SK-N-SH treated with all-trans-retinoic acid at 6 μM for 48 hours (cell line): ENCODE data around the gene RXRA.

Source experiments
- ATAC-seq: fragments of 200-7000 bp; cut with Tn5 transposase; 3 replicates; pipeline ENCODE4 v1.9.1; 2020; ENCODE audit warnings: mild to moderate bottlenecking, moderate library complexity
- ARNTL ChIP-seq: fragments of 450-650 bp; formaldehyde crosslinking; IDR thresholded peaks from 2 replicates; pipeline ENCODE4 v1.5.0; 2020; ENCODE audit warnings: low read depth, mild to moderate bottlenecking, moderate library complexity, borderline replicate concordance
- BACH2 ChIP-seq: fragments of 250-450 bp; sonication (Bioruptor Pico); IDR thresholded peaks from 2 replicates; pipeline ENCODE4 v1.9.0; 2021; ENCODE audit warnings: mild to moderate bottlenecking, borderline replicate concordance
- CSDC2 ChIP-seq: fragments of 250-450 bp; sonication (Bioruptor Pico); IDR thresholded peaks from 2 replicates; pipeline ENCODE4 v1.5.0; 2020; ENCODE audit warnings: mild to moderate bottlenecking, moderate library complexity
- ESRRG ChIP-seq: fragments of 250-450 bp; sonication (Bioruptor Pico); IDR thresholded peaks from 2 replicates; pipeline ENCODE4 v1.6.1; 2021; ENCODE audit warnings: mild to moderate bottlenecking
- ISL1 ChIP-seq: fragments of 250-450 bp; sonication (Bioruptor Pico); IDR thresholded peaks from 2 replicates; pipeline ENCODE4 v2.1.2; 2022; ENCODE audit warnings: mild to moderate bottlenecking, moderate library complexity
- OSR1 ChIP-seq: fragments of 250-450 bp; sonication (Bioruptor Pico); IDR thresholded peaks from 2 replicates; pipeline ENCODE4 v1.8.0; 2022; ENCODE audit warnings: moderate library complexity, mild to moderate bottlenecking, inconsistent platforms
- PPARA ChIP-seq: fragments of 250-450 bp; sonication (Bioruptor Pico); IDR thresholded peaks from 2 replicates; pipeline ENCODE4 v1.5.0; 2020; ENCODE audit warnings: mild to moderate bottlenecking, borderline replicate concordance
- RARB ChIP-seq: fragments of 250-450 bp; sonication (Bioruptor Pico); IDR thresholded peaks from 2 replicates; pipeline ENCODE4 v1.8.0; 2021; ENCODE audit warnings: mild to moderate bottlenecking, moderate library complexity
- SNAI2 ChIP-seq: fragments of 250-450 bp; sonication (Bioruptor Pico); IDR thresholded peaks from 2 replicates; pipeline ENCODE4 v1.5.0; 2020; ENCODE audit warnings: mild to moderate bottlenecking, moderate library complexity
- TCF4 ChIP-seq: fragments of 250-450 bp; sonication (Bioruptor Pico); IDR thresholded peaks from 2 replicates; pipeline ENCODE4 v1.8.0; 2021; ENCODE audit warnings: mild to moderate bottlenecking, moderate library complexity, borderline replicate concordance
- TOX ChIP-seq: fragments of 250-450 bp; sonication (Bioruptor Pico); IDR thresholded peaks from 2 replicates; pipeline ENCODE4 v1.8.0; 2021; ENCODE audit warnings: mild to moderate bottlenecking, moderate library complexity, borderline replicate concordance
- ZC3H10 ChIP-seq: fragments of 250-450 bp; sonication (Bioruptor Pico); IDR thresholded peaks from 2 replicates; pipeline ENCODE4 v1.5.1; 2021; ENCODE audit warnings: mild to moderate bottlenecking, moderate library complexity
- ZFP30 ChIP-seq: fragments of 450-650 bp; formaldehyde crosslinking; IDR thresholded peaks from 2 replicates; pipeline ENCODE4 v1.5.0; 2022; ENCODE audit warnings: mild to moderate bottlenecking, moderate library complexity
- ZNF70 ChIP-seq: fragments of 450-650 bp; formaldehyde crosslinking; IDR thresholded peaks from 2 replicates; pipeline ENCODE4 v1.5.0; 2020; ENCODE audit warnings: mild to moderate bottlenecking, moderate library complexity
- ZNF8 ChIP-seq: fragments of 450-650 bp; formaldehyde crosslinking; IDR thresholded peaks from 2 replicates; pipeline ENCODE4 v1.5.0; 2020; ENCODE audit warnings: mild to moderate bottlenecking, moderate library complexity
- TF ChIP-seq, protein P1 (sequence below): fragments of 250-450 bp; sonication (Bioruptor Pico); IDR thresholded peaks from 2 replicates; pipeline ENCODE4 v1.8.0; 2021; ENCODE audit warnings: low read depth, mild to moderate bottlenecking, moderate library complexity, borderline replicate concordance
- TF ChIP-seq, protein P2 (sequence below): fragments of 250-450 bp; sonication (Bioruptor Pico); IDR thresholded peaks from 2 replicates; pipeline ENCODE4 v1.5.1; 2020; ENCODE audit warnings: low read depth, mild to moderate bottlenecking, moderate library complexity
- TF ChIP-seq, protein P3 (sequence below): fragments of 250-450 bp; sonication (Bioruptor Pico); IDR thresholded peaks from 2 replicates; pipeline ENCODE4 v1.8.0; 2020; ENCODE audit warnings: mild to moderate bottlenecking, moderate library complexity, borderline replicate concordance
- TF ChIP-seq, protein P4 (sequence below): fragments of 250-450 bp; sonication (Bioruptor Pico); IDR thresholded peaks from 2 replicates; pipeline ENCODE4 v1.5.0; 2020; ENCODE audit warnings: mild to moderate bottlenecking, moderate library complexity
- TF ChIP-seq, protein P5 (sequence below): fragments of 250-450 bp; sonication (Bioruptor Pico); IDR thresholded peaks from 2 replicates; pipeline ENCODE4 v1.5.1; 2021; ENCODE audit warnings: mild to moderate bottlenecking, moderate library complexity

RXRA gene

DNA sequence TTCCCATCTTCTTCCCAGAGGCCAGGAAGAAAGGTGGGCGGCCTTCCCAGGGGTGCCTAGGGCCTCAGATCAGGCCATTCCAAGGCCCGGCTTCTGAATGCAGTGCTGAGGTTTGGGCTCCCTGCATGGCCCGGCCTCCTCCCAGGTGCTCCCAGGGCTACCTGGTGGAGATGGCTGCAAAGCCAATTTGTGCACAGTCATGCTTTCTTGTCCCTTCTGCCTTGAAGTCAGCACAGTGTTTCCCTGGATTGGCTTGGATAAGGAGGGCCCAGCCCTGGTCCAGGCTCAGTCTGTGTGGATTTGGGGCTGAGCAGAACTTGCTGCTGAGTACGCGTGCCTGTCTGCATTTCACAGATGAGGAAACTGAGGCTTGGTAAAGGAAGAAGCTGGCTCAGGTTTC, 72.5 kb downstream of the RXRA start:
- no peak for ATAC-seq
- TF ChIP-seq ARNTL (CRISPR knock-in tag) = no peak
- TF ChIP-seq, protein P1, sequence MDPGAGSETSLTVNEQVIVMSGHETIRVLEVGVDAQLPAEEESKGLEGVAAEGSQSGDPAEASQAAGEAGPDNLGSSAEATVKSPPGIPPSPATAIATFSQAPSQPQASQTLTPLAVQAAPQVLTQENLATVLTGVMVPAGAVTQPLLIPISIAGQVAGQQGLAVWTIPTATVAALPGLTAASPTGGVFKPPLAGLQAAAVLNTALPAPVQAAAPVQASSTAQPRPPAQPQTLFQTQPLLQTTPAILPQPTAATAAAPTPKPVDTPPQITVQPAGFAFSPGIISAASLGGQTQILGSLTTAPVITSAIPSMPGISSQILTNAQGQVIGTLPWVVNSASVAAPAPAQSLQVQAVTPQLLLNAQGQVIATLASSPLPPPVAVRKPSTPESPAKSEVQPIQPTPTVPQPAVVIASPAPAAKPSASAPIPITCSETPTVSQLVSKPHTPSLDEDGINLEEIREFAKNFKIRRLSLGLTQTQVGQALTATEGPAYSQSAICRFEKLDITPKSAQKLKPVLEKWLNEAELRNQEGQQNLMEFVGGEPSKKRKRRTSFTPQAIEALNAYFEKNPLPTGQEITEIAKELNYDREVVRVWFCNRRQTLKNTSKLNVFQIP = no peak
- TF ChIP-seq ESRRG (CRISPR knock-in tag) = no peak
- no peak for TF ChIP-seq ZC3H10 (CRISPR knock-in tag)
- no peak for TF ChIP-seq BACH2
- TF ChIP-seq, protein P2, sequence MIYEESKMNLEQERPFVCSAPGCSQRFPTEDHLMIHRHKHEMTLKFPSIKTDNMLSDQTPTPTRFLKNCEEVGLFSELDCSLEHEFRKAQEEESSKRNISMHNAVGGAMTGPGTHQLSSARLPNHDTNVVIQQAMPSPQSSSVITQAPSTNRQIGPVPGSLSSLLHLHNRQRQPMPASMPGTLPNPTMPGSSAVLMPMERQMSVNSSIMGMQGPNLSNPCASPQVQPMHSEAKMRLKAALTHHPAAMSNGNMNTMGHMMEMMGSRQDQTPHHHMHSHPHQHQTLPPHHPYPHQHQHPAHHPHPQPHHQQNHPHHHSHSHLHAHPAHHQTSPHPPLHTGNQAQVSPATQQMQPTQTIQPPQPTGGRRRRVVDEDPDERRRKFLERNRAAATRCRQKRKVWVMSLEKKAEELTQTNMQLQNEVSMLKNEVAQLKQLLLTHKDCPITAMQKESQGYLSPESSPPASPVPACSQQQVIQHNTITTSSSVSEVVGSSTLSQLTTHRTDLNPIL = no peak
- TF ChIP-seq, protein P3, sequence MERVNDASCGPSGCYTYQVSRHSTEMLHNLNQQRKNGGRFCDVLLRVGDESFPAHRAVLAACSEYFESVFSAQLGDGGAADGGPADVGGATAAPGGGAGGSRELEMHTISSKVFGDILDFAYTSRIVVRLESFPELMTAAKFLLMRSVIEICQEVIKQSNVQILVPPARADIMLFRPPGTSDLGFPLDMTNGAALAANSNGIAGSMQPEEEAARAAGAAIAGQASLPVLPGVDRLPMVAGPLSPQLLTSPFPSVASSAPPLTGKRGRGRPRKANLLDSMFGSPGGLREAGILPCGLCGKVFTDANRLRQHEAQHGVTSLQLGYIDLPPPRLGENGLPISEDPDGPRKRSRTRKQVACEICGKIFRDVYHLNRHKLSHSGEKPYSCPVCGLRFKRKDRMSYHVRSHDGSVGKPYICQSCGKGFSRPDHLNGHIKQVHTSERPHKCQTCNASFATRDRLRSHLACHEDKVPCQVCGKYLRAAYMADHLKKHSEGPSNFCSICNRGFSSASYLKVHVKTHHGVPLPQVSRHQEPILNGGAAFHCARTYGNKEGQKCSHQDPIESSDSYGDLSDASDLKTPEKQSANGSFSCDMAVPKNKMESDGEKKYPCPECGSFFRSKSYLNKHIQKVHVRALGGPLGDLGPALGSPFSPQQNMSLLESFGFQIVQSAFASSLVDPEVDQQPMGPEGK (CRISPR knock-in tag) = no peak
- TF ChIP-seq TCF4 (CRISPR knock-in tag) = no peak
- TF ChIP-seq ZNF8 = no peak
- no peak for TF ChIP-seq PPARA (CRISPR knock-in tag)
- TF ChIP-seq, protein P4, sequence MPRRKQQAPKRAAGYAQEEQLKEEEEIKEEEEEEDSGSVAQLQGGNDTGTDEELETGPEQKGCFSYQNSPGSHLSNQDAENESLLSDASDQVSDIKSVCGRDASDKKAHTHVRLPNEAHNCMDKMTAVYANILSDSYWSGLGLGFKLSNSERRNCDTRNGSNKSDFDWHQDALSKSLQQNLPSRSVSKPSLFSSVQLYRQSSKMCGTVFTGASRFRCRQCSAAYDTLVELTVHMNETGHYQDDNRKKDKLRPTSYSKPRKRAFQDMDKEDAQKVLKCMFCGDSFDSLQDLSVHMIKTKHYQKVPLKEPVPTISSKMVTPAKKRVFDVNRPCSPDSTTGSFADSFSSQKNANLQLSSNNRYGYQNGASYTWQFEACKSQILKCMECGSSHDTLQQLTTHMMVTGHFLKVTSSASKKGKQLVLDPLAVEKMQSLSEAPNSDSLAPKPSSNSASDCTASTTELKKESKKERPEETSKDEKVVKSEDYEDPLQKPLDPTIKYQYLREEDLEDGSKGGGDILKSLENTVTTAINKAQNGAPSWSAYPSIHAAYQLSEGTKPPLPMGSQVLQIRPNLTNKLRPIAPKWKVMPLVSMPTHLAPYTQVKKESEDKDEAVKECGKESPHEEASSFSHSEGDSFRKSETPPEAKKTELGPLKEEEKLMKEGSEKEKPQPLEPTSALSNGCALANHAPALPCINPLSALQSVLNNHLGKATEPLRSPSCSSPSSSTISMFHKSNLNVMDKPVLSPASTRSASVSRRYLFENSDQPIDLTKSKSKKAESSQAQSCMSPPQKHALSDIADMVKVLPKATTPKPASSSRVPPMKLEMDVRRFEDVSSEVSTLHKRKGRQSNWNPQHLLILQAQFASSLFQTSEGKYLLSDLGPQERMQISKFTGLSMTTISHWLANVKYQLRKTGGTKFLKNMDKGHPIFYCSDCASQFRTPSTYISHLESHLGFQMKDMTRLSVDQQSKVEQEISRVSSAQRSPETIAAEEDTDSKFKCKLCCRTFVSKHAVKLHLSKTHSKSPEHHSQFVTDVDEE = no peak
- TF ChIP-seq, protein P5, sequence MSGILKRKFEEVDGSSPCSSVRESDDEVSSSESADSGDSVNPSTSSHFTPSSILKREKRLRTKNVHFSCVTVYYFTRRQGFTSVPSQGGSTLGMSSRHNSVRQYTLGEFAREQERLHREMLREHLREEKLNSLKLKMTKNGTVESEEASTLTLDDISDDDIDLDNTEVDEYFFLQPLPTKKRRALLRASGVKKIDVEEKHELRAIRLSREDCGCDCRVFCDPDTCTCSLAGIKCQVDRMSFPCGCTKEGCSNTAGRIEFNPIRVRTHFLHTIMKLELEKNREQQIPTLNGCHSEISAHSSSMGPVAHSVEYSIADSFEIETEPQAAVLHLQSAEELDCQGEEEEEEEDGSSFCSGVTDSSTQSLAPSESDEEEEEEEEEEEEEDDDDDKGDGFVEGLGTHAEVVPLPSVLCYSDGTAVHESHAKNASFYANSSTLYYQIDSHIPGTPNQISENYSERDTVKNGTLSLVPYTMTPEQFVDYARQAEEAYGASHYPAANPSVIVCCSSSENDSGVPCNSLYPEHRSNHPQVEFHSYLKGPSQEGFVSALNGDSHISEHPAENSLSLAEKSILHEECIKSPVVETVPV = no peak
- no peak for TF ChIP-seq TOX (CRISPR knock-in tag)
- no peak for TF ChIP-seq CSDC2 (CRISPR knock-in tag)
- TF ChIP-seq ZFP30 (CRISPR knock-in tag) = no peak
- TF ChIP-seq, all 23 proteins: peak for 0

DNA sequence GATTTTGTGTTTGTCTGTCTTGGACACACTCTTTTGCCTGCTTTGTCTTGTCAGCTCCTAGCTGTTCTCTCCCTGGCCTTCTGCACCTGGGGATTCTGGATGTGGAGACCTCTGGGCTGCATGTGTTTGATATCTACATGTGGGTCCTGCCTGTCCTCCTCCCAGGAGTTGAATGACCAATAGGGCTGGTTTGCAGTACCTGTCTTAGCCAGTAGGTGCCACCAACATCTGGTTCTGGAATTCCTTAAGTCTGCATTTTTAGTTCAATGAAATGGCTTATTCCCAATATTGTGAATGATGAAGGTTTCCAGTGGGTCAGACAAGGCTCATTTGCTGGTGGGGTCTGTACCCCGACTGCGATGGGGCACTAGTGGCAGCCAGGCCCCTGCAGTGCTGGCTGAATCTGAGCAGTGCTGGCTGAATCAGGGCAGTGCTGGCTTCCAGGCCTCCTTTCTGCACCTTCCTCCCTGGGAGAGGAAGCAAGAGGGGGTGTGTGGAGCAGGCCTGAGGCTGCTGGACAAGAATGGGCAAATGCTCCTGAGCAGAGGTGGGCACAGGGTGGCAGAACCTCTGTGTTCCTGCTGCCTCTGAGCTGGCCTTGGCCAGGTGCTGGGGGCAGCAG, 73.3 kb downstream of the RXRA start:
- no peak for ATAC-seq
- TF ChIP-seq ZNF8 = no peak
- no peak for TF ChIP-seq TCF4 (CRISPR knock-in tag)
- no peak for TF ChIP-seq RARB
- no peak for TF ChIP-seq ISL1 (CRISPR knock-in tag)
- no peak for TF ChIP-seq ZNF70
- no peak for TF ChIP-seq OSR1
- TF ChIP-seq, protein P5 = no peak
- TF ChIP-seq, protein P1 = no peak
- TF ChIP-seq, protein P3 (CRISPR knock-in tag) = no peak
- no peak for TF ChIP-seq ARNTL (CRISPR knock-in tag)
- no peak for TF ChIP-seq TOX (CRISPR knock-in tag)
- TF ChIP-seq, protein P4 = no peak
- TF ChIP-seq ZFP30 (CRISPR knock-in tag) = no peak
- TF ChIP-seq SNAI2 (CRISPR knock-in tag) = no peak
- TF ChIP-seq BACH2 = no peak
- no peak for TF ChIP-seq ZC3H10 (CRISPR knock-in tag)
- no peak for TF ChIP-seq PPARA (CRISPR knock-in tag)
- no peak for TF ChIP-seq ESRRG (CRISPR knock-in tag)
- no peak for TF ChIP-seq CSDC2 (CRISPR knock-in tag)
